K562 (cell line): ENCODE data around the gene PDPK1. TPM values are rescaled to one million over a fixed set of nuclear protein-coding genes. Genes with fewer than 3 reads are reported as not detected.
"Not testable (repeated sequence)": the region's sequence is repeated elsewhere in the genome, so short reads cannot be mapped to it uniquely, and the experiment has no call there.

Experiments used
- ATAC-seq: fragments of 200-7000 bp; cut with Tn5 transposase; 3 replicates; pipeline ENCODE4 v1.9.1; 2020; ENCODE audit warnings: moderate library complexity
- BruUV-seq: library from RNA; stranded (reverse); fragments of 400-500 nt; replicated peaks from 2 replicates; lab custom pipeline; 2021; lab: Mats Ljungman, UMichigan
- CTCF ChIA-PET: fragments of 300-600 bp; formaldehyde crosslinking; extraction: SDS; loops from one replicate; lab custom pipeline; 2021; ENCODE audit warnings: low intra/inter-chr PET ratio; lab: Yijun Ruan, JAX
- POLR2A ChIA-PET: fragments of 300-600, 350-650 bp; sonication (Branson Sonifier 250); formaldehyde crosslinking; extraction: SDS; loops from one replicate; lab custom pipeline; 2021; ENCODE audit warnings: antibody characterized with exemption, inconsistent platforms; lab: Yijun Ruan, JAX
- DNase-seq, 4 experiments: peaks; one replicate each; pipeline versions ENCODE4 v3.0.0 to v3.0.0-alpha.2; 2011 to 2018; ENCODE audit warnings: low spot score in 3 of 4, mixed read lengths in 3 of 4; ENCODE audit errors: extremely low read depth in 1 of 4
- FAIRE-seq: peaks from 2 replicates; lab custom pipeline; 2011; peaks lifted over from hg19 to GRCh38; lab: Jason Lieb, UNC
- H2AFZ ChIP-seq: 2 replicates; pipeline ENCODE4 v1.6.0; 2011; ENCODE audit warnings: low read depth, low read length, control low read depth, inconsistent platforms
- H3K27ac ChIP-seq: fragments of 200-600 bp; 3 replicates; pipeline ENCODE4 v1.8.0; 2011; ENCODE audit warnings: low read depth, mild to moderate bottlenecking, control low read depth, inconsistent platforms, low read length, moderate library complexity, mixed read lengths; ENCODE audit errors: extremely low read depth
- H3K27me3 ChIP-seq, 2 experiments: fragments of 300-600 bp in 1 of 2; 2 replicates in 1 of 2; 3 replicates in 1 of 2; pipeline versions ENCODE4 v1.6.0 to v1.8.0; 2011; ENCODE audit warnings: inconsistent platforms in 2 of 2, low read length in 2 of 2, mild to moderate bottlenecking in 1 of 2, mixed read lengths in 1 of 2, moderate library complexity in 1 of 2; ENCODE audit not compliant: control insufficient read depth in 2 of 2, insufficient read depth in 2 of 2
- H3K36me3 ChIP-seq: fragments of 300-600 bp; 3 replicates; pipeline ENCODE4 v1.8.0; 2011; ENCODE audit warnings: mild to moderate bottlenecking, low read length, inconsistent platforms; ENCODE audit not compliant: control insufficient read depth, insufficient read depth
- H3K4me1 ChIP-seq, 2 experiments: fragments of 200-600 bp in 1 of 2; replicated peaks in 1 of 2; 2 replicates in 1 of 2; 3 replicates in 1 of 2; pipeline versions ENCODE4 v1.5.1 to v1.8.0; 2011; ENCODE audit warnings: inconsistent platforms in 2 of 2, low read length in 2 of 2, mild to moderate bottlenecking in 1 of 2, mixed read lengths in 1 of 2, moderate library complexity in 1 of 2; ENCODE audit not compliant: control insufficient read depth in 2 of 2, insufficient read depth in 2 of 2
- H3K4me2 ChIP-seq: 2 replicates; pipeline ENCODE4 v1.6.1; 2011; ENCODE audit warnings: low read length, control low read depth, inconsistent platforms, mixed read lengths; ENCODE audit not compliant: insufficient read depth
- H3K4me3 ChIP-seq: fragments of 200-600 bp; sonication (generic), shearing (Covaris generic); 2 replicates; pipeline ENCODE4 v1.5.1; 2016; ENCODE audit warnings: control low read depth, inconsistent platforms
- H3K79me2 ChIP-seq: fragments of 200-600 bp; 3 replicates; pipeline ENCODE4 v1.8.0; 2011; ENCODE audit warnings: low read length, inconsistent platforms; ENCODE audit not compliant: control insufficient read depth, insufficient read depth
- H3K9ac ChIP-seq, 2 experiments: 2 replicates each; pipeline versions ENCODE4 v1.6.0 to v1.6.1; 2011; ENCODE audit warnings: low read depth in 2 of 2, low read length in 2 of 2, control low read depth in 1 of 2, inconsistent platforms in 1 of 2, mild to moderate bottlenecking in 1 of 2, mixed read lengths in 1 of 2; ENCODE audit not compliant: insufficient read depth in 1 of 2
- H3K9me1 ChIP-seq: one replicate; pipeline ENCODE4 v1.6.0; 2011; ENCODE audit warnings: inconsistent platforms, mild to moderate bottlenecking, low read length, moderate library complexity; ENCODE audit not compliant: control insufficient read depth, insufficient read depth
- H3K9me3 ChIP-seq: replicated peaks from 2 replicates; pipeline ENCODE4 v1.5.1; 2011; ENCODE audit warnings: low read depth, low read length, inconsistent platforms; ENCODE audit not compliant: control insufficient read depth, insufficient read depth
- H4K20me1 ChIP-seq: replicated peaks from 2 replicates; pipeline ENCODE4 v1.6.1; 2011; ENCODE audit warnings: low read length, inconsistent platforms, mixed read lengths; ENCODE audit not compliant: control insufficient read depth, insufficient read depth
- WGBS: fragments of 100-300 bp; shearing (Covaris generic); methylation state at CpG from one replicate; pipeline ENCODE4 v1.1.6; 2016; ENCODE audit warnings: low coverage, mixed read lengths; ENCODE audit not compliant: insufficient coverage; ENCODE audit errors: missing lambda C conversion rate; 5-methylcytosine and 5-hydroxymethylcytosine counted together
- in situ Hi-C: fragments of 300-500 bp; cut with MboI; formaldehyde crosslinking; loops from 4 replicates; pipeline ENCODE4 v1.15.0; 2018; ENCODE audit warnings: inconsistent platforms, mixed read lengths
- intact Hi-C: fragments of 100-400 bp; cut with micrococcal nuclease; formaldehyde crosslinking; loops from 2 replicates; pipeline ENCODE4 v1.14.2; 2022
- polyA plus RNA-seq, 8 experiments: library from polyadenylated mRNA; depleted of rRNA in 4 of 8; stranded (reverse) in 5 of 8; unstranded in 3 of 8; fragments of >200 nt; fragmentation: Nextera tagmentation in 2 of 8; fragmentation: Illumina TruSeq in 1 of 8; extraction: Ambion mirVana in 2 of 8; extraction: Trizol in 1 of 8; gene quantifications; 2 replicates each; pipeline versions ENCODE4 v1.2.1 to v1.2.3, GENCODE V29; 2011 to 2014; ENCODE audit warnings: inconsistent platforms in 1 of 8, missing spikeins in 1 of 8
- total RNA-seq, 7 experiments: library from RNA; depleted of rRNA in 6 of 7; stranded (reverse); fragments of >200 nt in 6 of 7; fragmentation: Illumina TruSeq in 2 of 7; extraction: Trizol in 2 of 7; gene quantifications; 2 replicates each; pipeline versions ENCODE4 v1.2.1 to v1.2.3, GENCODE V29; 2011 to 2021; ENCODE audit warnings: low replicate concordance in 1 of 7

The PDPK1 gene
- total and polyA plus RNA-seq, 9 of the 15 experiments (the other 6 are each of a cell fraction or from before 2014, with no cell fraction given): 4.0 to 37.2 (median 18.7) TPM

- H3K27me3 ChIP-seq, H3K4me1 ChIP-seq, BruUV-seq, intact Hi-C loops, H3K4me3 ChIP-seq, FAIRE-seq, H3K9me1 ChIP-seq, H3K4me2 ChIP-seq, CTCF ChIA-PET, H2AFZ ChIP-seq, H3K9ac ChIP-seq, POLR2A ChIA-PET, H3K9me3 ChIP-seq, H4K20me1 ChIP-seq, H3K27ac ChIP-seq, DNase-seq, H3K79me2 ChIP-seq: not testable (repeated sequence)
- no CpG with 5 or more reads among the region's 17 CpGs for WGBS
- peaks cover 26% of the 10 kb centered on the region; the same call in 2 of the 3 replicates for H3K36me3 ChIP-seq
- peak; percentile 33; the same call in 2 of the 3 replicates for ATAC-seq
- in situ Hi-C loops: loop anchor here (5.0 kb wide), 1 partner anchor 80 kb away; no protein-coding TSS in a partner anchor
Observed at GRCh38 chr16:2611877-2612276, 74.1 kb downstream of the PDPK1 start.

- CTCF ChIA-PET, H4K20me1 ChIP-seq, H3K4me3 ChIP-seq, H3K9me1 ChIP-seq, BruUV-seq, H3K27me3 ChIP-seq, H3K4me1 ChIP-seq, FAIRE-seq, H3K79me2 ChIP-seq, H3K9ac ChIP-seq, intact Hi-C loops, POLR2A ChIA-PET, DNase-seq, ATAC-seq, H3K9me3 ChIP-seq, H3K4me2 ChIP-seq, H2AFZ ChIP-seq, H3K27ac ChIP-seq: not testable (repeated sequence)
- WGBS: 96% methylated on average over 11 of the region's 19 CpGs
- peaks cover 26% of the 10 kb centered on the region; the same call in 2 of the 3 replicates for H3K36me3 ChIP-seq
- in situ Hi-C loops: loop anchor here (5.0 kb wide), 1 partner anchor 79 kb away; no protein-coding TSS in a partner anchor
Observed at GRCh38 chr16:2613251-2613650, 75.4 kb downstream of the PDPK1 start.
